NCI-H1092 treated with DMSO at 0.1 percent for 48 hours (cell line): ENCODE results near the gene ADGRB2.

Experiments used
- DNase-seq: peaks from one replicate; lab custom pipeline; 2025; lab: John Stamatoyannopoulos, UW

Gene ADGRB2

GRCh38 chr1:31763671-31764311 lies 349 bp downstream of the ADGRB2 start:
- no peak for DNase-seq

- DNase-seq, result peak; percentile 72
Measured at GRCh38 chr1:31762726-31763670, 1.1 kb downstream of the ADGRB2 start.

- DNase-seq, result no peak
Measured at GRCh38 chr1:31762323-31762722, 1.8 kb downstream of the ADGRB2 start.

- no peak for DNase-seq
Measured at GRCh38 chr1:31761883-31762282, 2.3 kb downstream of the ADGRB2 start.

- DNase-seq, result peak; percentile 40
Measured at GRCh38 chr1:31760471-31761470, 3.4 kb downstream of the ADGRB2 start.

GRCh38 chr1:31759298-31760023 lies 4.7 kb downstream of the ADGRB2 start:
- DNase-seq, result no peak

- no peak for DNase-seq
Measured at GRCh38 chr1:31758823-31759222, 5.3 kb downstream of the ADGRB2 start.

GRCh38 chr1:31757989-31758388 lies 6.2 kb downstream of the ADGRB2 start:
- DNase-seq, result no peak

- no peak for DNase-seq
Measured at GRCh38 chr1:31757204-31757679, 6.9 kb downstream of the ADGRB2 start.

GRCh38 chr1:31756578-31756977 lies 7.6 kb downstream of the ADGRB2 start:
- DNase-seq, result no peak

GRCh38 chr1:31755850-31756492 lies 8.2 kb downstream of the ADGRB2 start:
- no peak for DNase-seq

- no peak for DNase-seq
Measured at GRCh38 chr1:31755197-31755611, 8.9 kb downstream of the ADGRB2 start.

- no peak for DNase-seq
Measured at GRCh38 chr1:31754397-31754796, 9.7 kb downstream of the ADGRB2 start.

- peak; percentile 82 for DNase-seq
Measured at GRCh38 chr1:31753707-31754349, 10.3 kb downstream of the ADGRB2 start.

- DNase-seq, result no peak
Measured at GRCh38 chr1:31752952-31753475, 11.1 kb downstream of the ADGRB2 start.

GRCh38 chr1:31752258-31752657 lies 11.9 kb downstream of the ADGRB2 start:
- DNase-seq, result no peak

- DNase-seq, result no peak
Measured at GRCh38 chr1:31751822-31752241, 12.3 kb downstream of the ADGRB2 start.

GRCh38 chr1:31750858-31751510 lies 13.2 kb downstream of the ADGRB2 start:
- DNase-seq, result no peak
